ENCODE data around the gene SIRT3.

Gene SIRT3

DNA sequence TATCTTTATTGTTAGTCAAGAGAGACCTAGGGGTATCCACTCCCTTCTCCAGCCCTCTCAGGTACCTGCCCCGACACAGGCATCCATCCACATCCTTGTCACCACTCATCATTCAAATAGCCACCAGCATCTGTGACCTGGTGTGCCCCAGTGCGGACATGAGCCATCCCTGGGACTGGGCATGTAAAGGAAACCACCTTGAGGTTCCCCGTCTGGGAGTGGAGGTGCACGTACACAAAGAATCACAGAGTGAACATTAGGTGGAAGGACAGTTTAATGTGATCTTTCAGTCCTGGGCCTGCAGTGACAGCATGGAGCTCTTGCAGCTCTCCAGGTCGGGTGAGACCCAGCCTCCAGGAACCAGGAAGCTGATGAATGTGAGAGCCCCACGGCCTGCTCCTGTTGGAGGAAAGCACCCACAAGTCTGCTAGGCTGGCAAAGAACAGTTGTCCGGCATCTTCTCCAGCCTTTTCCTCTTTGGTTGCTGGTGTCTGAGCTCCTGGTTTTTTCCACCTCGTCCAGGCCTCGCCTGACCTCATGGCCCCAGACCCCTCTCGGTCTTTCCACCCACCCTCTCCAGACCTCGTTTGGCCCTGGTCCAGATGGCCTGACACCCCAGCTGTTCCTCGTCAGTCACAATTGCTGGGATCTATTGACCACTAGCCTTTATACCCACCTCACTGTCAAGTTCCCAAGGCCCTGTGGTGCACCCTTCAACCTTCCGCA lies 17.2 kb upstream of the SIRT3 start:
- ChIA-PET POLR2A (no interaction called here), CTCF (interaction anchor here (0.6 kb wide), 1 partner anchor 106 kb away, joined by 4 read pairs; no protein-coding TSS in a partner anchor)
- no peak for DNase-seq (ENCODE audit: extremely low spot score)
- TF ChIP-seq L3MBTL2 (conservative IDR thresholded peaks at IDR 0.05), result no peak
- TF ChIP-seq CTBP1 (IDR thresholded peaks at IDR 0.05; ENCODE audit: borderline replicate concordance), result no peak
- no peak for TF ChIP-seq ZNF384 (IDR thresholded peaks at IDR 0.05)
- TF ChIP-seq SUZ12 (IDR thresholded peaks at IDR 0.05), result no peak
- TF ChIP-seq FOXK2 (IDR thresholded peaks at IDR 0.05), result no peak
- TF ChIP-seq ARNT (IDR thresholded peaks at IDR 0.05), result no peak
- TF ChIP-seq, protein P1, sequence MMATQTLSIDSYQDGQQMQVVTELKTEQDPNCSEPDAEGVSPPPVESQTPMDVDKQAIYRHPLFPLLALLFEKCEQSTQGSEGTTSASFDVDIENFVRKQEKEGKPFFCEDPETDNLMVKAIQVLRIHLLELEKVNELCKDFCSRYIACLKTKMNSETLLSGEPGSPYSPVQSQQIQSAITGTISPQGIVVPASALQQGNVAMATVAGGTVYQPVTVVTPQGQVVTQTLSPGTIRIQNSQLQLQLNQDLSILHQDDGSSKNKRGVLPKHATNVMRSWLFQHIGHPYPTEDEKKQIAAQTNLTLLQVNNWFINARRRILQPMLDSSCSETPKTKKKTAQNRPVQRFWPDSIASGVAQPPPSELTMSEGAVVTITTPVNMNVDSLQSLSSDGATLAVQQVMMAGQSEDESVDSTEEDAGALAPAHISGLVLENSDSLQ (IDR thresholded peaks at IDR 0.05), result no peak
- TF ChIP-seq ELF4 (IDR thresholded peaks at IDR 0.05), result no peak
- TF ChIP-seq BHLHE40 (IDR thresholded peaks at IDR 0.05; ENCODE audit: borderline replicate concordance), result no peak
- TF ChIP-seq FOXA1 (IDR thresholded peaks at IDR 0.05), result no peak
- no peak for TF ChIP-seq TARDBP (IDR thresholded peaks at IDR 0.05)
- no peak for TF ChIP-seq FOXM1 (IDR thresholded peaks at IDR 0.05; ENCODE audit: borderline replicate concordance)
- TF ChIP-seq SP1 (IDR thresholded peaks at IDR 0.05), result no peak
- no peak for TF ChIP-seq HDGF (IDR thresholded peaks at IDR 0.05; ENCODE audit: borderline replicate concordance)
- no peak for TF ChIP-seq LEF1 (IDR thresholded peaks at IDR 0.05; ENCODE audit: borderline replicate concordance)
- no peak for TF ChIP-seq NFRKB (IDR thresholded peaks at IDR 0.05)

DNA sequence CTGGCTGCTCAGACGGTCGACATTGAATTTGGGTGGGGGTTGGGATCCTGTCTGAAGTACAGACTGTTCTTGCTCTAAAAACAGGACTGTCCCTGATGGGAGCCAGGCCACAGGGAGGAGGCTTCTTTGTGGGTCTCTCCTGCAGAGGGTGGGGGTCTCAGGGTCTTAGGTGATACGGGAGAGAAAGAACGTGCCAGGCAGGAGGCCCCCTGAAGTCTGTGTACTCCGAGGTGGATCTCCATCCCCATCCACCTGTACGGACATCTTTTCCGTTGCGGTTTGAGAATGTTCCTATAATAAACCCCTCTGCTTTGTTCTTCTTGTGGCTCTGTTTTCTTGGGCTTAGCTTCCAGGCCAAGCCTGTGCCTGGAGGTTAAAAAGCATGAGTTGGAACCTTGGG lies 16.5 kb upstream of the SIRT3 start:
- TF ChIP-seq LEF1 (IDR thresholded peaks at IDR 0.05; ENCODE audit: borderline replicate concordance), result no peak
- no peak for TF ChIP-seq NFRKB (IDR thresholded peaks at IDR 0.05)
- TF ChIP-seq, protein P1 (IDR thresholded peaks at IDR 0.05), result no peak
- TF ChIP-seq L3MBTL2 (conservative IDR thresholded peaks at IDR 0.05), result no peak
- TF ChIP-seq FOXA1 (IDR thresholded peaks at IDR 0.05), result no peak
- TF ChIP-seq SUZ12 (IDR thresholded peaks at IDR 0.05), result no peak
- TF ChIP-seq ARNT (IDR thresholded peaks at IDR 0.05), result no peak
- no peak for TF ChIP-seq FOXM1 (IDR thresholded peaks at IDR 0.05; ENCODE audit: borderline replicate concordance)
- no peak for TF ChIP-seq FOXK2 (IDR thresholded peaks at IDR 0.05)
- no peak for TF ChIP-seq TARDBP (IDR thresholded peaks at IDR 0.05)
- no peak for TF ChIP-seq ELF4 (IDR thresholded peaks at IDR 0.05)
- no peak for TF ChIP-seq CTBP1 (IDR thresholded peaks at IDR 0.05; ENCODE audit: borderline replicate concordance)
- no peak for TF ChIP-seq BHLHE40 (IDR thresholded peaks at IDR 0.05; ENCODE audit: borderline replicate concordance)
- TF ChIP-seq HDGF (IDR thresholded peaks at IDR 0.05; ENCODE audit: borderline replicate concordance), result no peak
- TF ChIP-seq SP1 (IDR thresholded peaks at IDR 0.05), result no peak
- TF ChIP-seq ZNF384 (IDR thresholded peaks at IDR 0.05), result no peak
- no peak for DNase-seq (ENCODE audit: extremely low spot score)
- CTCF ChIA-PET, result no interaction called here
- POLR2A ChIA-PET, result no interaction called here

DNA sequence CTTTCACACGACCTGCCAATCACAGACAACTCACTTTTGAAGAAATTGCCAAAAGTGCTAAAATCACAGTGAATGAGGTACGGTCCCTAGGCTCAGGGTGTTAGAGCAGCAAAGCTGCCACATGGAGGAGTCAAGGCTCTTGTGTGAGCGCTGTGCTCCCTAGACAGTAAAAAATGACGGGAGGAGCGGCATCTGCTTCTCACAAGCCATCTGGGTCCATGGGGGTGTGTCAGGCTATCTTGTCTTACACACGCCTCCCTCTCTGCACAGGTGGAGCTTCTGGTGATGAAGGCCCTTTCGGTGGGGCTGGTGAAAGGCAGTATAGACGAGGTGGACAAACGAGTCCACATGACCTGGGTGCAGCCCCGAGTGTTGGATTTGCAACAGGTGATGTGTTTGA lies 15.4 kb upstream of the SIRT3 start:
- TF ChIP-seq, protein P1 (IDR thresholded peaks at IDR 0.05), result no peak
- TF ChIP-seq NFRKB (IDR thresholded peaks at IDR 0.05), result no peak
- no peak for TF ChIP-seq ZNF384 (IDR thresholded peaks at IDR 0.05)
- no peak for TF ChIP-seq BHLHE40 (IDR thresholded peaks at IDR 0.05; ENCODE audit: borderline replicate concordance)
- no peak for TF ChIP-seq HDGF (IDR thresholded peaks at IDR 0.05; ENCODE audit: borderline replicate concordance)
- no peak for TF ChIP-seq FOXA1 (IDR thresholded peaks at IDR 0.05)
- no peak for TF ChIP-seq FOXM1 (IDR thresholded peaks at IDR 0.05; ENCODE audit: borderline replicate concordance)
- ChIA-PET CTCF (interaction anchor here (1.2 to 1.6 kb wide), 5 partner anchors 9 to 111 kb away, joined by 3 to 9 read pairs (median 5); partner anchors contain the start of gene NLRP6), POLR2A (interaction anchor here (1.4 to 2.1 kb wide), 2 partner anchors 14 to 44 kb away, joined by 8 to 10 read pairs; partner anchors contain the start of genes BET1L, PSMD13 and RIC8A)
- no peak for DNase-seq (ENCODE audit: extremely low spot score)

DNA sequence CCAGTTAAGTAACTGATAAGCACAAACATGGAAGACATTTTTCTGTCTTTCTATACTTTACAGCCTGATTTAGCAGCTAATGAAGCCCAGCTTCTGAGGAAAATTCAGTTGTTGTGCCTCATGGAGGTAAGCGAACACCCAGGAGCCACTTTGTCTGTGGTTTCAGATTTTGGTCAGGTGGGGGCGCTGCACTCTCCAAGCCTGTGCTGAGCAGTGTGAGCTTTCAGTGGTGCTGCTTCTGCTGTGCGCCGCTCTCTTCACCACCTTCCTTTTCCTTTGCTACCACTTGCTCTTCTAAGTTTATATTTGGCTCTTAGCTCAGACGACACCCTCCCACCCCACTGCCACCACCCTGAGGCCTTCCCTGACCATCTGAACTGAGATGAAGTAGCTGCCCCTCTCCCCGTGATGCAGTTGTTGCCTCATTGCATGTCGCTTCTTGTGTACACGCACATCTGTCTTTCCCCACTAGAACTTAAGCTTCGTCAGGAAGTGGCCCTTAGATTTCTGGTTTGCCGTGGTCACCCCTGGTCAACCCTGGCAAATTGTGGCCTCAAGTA lies 14.7 kb upstream of the SIRT3 start:
- ChIA-PET CTCF (interaction anchor here (0.6 to 1.6 kb wide), 11 partner anchors 9 to 223 kb away, joined by 3 to 9 read pairs (median 4); partner anchors contain the start of genes BET1L, IFITM2, NLRP6 and RIC8A), POLR2A (interaction anchor here (0.9 to 2.1 kb wide), 5 partner anchors 14 to 199 kb away, joined by 3 to 10 read pairs (median 4); partner anchors contain the start of genes BET1L, PSMD13, PTDSS2 and RIC8A)
- DNase-seq (ENCODE audit: extremely low spot score), result peak; percentile 71

More for the DNA sequence above, 14.7 kb upstream of the SIRT3 start:
- TF ChIP-seq FOXM1 (IDR thresholded peaks at IDR 0.05; ENCODE audit: borderline replicate concordance) (no peak), SP1 (IDR thresholded peaks at IDR 0.05) (no peak), ZNF384 (IDR thresholded peaks at IDR 0.05) (no peak), ELF4 (IDR thresholded peaks at IDR 0.05) (no peak), CTBP1 (IDR thresholded peaks at IDR 0.05; ENCODE audit: borderline replicate concordance) (no peak), L3MBTL2 (conservative IDR thresholded peaks at IDR 0.05) (no peak), HDGF (IDR thresholded peaks at IDR 0.05; ENCODE audit: borderline replicate concordance) (no peak), NFRKB (IDR thresholded peaks at IDR 0.05) (no peak), SUZ12 (IDR thresholded peaks at IDR 0.05) (no peak), BHLHE40 (IDR thresholded peaks at IDR 0.05; ENCODE audit: borderline replicate concordance) (no peak), TARDBP (IDR thresholded peaks at IDR 0.05) (no peak)
- TF ChIP-seq, protein P1 (IDR thresholded peaks at IDR 0.05), result no peak

Measured in HEK293T (cell line).